ENCODE measurements around the gene WDR48. TPM values are rescaled to one million over a fixed set of nuclear protein-coding genes. Genes with fewer than 3 reads are reported as not detected.

WDR48 gene
- polyA plus RNA-seq, 1 donor (not counting 4 experiments of a cell fraction or from before 2014, with no cell fraction given) = 29.7 TPM

DNA sequence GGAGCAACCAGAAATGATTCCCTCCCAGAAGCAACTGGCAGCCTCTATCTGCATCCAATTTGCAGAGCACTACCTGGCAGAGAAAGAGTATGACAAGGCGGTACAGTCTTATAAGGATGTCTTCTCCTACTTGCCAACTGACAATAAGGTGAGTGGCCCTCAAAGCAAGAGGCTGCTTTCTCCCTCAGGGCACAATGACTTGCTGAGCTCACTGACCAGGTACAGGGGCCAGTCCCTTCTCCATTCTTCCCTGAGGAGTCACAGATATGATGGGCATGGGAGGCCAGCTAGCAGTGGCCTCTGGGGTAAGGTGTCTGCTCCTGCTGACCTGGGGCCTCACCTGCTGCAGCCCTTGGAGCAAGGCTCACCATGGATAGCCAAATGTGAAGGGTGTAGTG, 81.3 kb downstream of the WDR48 start:
- no peak overlapping the region for H3K4me3 ChIP-seq (ENCODE audit: control insufficient read depth in 2 of 3, extremely low read depth in 1 of 3, insufficient read depth in 2 of 3, low read depth in 1 of 3, low read length in 3 of 3)
- no peaks in the 10 kb centered on the region for H3K9me1 ChIP-seq (ENCODE audit: control insufficient read depth, extremely low read depth, insufficient read depth, low read length)
- H3K9me3 ChIP-seq (ENCODE audit: control insufficient read depth, low read depth, low read length) = no peaks in the 10 kb centered on the region
- no peaks in the 10 kb centered on the region for H3K36me3 ChIP-seq (ENCODE audit: control insufficient read depth in 2 of 2, extremely low read depth in 1 of 2, insufficient read depth in 2 of 2, low read length in 2 of 2)
- dilution Hi-C loops (cut with MboI; ENCODE audit: extremely low pct_ligation_motif_present, low sequenced_read_pairs) = no loop called here
- no peaks in the 10 kb centered on the region for H3K79me2 ChIP-seq (ENCODE audit: control insufficient read depth, insufficient read depth, low read length)
- no peak overlapping the region for H2AFZ ChIP-seq (ENCODE audit: control insufficient read depth, low read length)
- no peaks in the 10 kb centered on the region for H4K20me1 ChIP-seq (ENCODE audit: control insufficient read depth, extremely low read depth, insufficient read depth, low read length)
- H3K27ac ChIP-seq (ENCODE audit: control insufficient read depth, insufficient read depth, low read length) = no peak overlapping the region
- H3K4me2 ChIP-seq (ENCODE audit: control insufficient read depth, extremely low read depth, insufficient read depth, low read depth, low read length) = no peak overlapping the region
- H3K27me3 ChIP-seq (ENCODE audit: control insufficient read depth, extremely low read depth, insufficient read depth, low read length) = no peaks in the 10 kb centered on the region
- H3K4me1 ChIP-seq (ENCODE audit: control insufficient read depth, extremely low read depth, insufficient read depth, low read length) = peaks cover 11% of the 10 kb centered on the region
- TF ChIP-seq, protein P1, sequence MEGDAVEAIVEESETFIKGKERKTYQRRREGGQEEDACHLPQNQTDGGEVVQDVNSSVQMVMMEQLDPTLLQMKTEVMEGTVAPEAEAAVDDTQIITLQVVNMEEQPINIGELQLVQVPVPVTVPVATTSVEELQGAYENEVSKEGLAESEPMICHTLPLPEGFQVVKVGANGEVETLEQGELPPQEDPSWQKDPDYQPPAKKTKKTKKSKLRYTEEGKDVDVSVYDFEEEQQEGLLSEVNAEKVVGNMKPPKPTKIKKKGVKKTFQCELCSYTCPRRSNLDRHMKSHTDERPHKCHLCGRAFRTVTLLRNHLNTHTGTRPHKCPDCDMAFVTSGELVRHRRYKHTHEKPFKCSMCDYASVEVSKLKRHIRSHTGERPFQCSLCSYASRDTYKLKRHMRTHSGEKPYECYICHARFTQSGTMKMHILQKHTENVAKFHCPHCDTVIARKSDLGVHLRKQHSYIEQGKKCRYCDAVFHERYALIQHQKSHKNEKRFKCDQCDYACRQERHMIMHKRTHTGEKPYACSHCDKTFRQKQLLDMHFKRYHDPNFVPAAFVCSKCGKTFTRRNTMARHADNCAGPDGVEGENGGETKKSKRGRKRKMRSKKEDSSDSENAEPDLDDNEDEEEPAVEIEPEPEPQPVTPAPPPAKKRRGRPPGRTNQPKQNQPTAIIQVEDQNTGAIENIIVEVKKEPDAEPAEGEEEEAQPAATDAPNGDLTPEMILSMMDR (optimal IDR thresholded peaks at IDR 0.05 in 1 of 3, IDR thresholded peaks at IDR 0.05 in 1 of 3, conservative IDR thresholded peaks at IDR 0.05 in 1 of 3; ENCODE audit: extremely low read depth in 1 of 3, insufficient read depth in 2 of 3, low read length in 3 of 3) = no peak
- no peak for TF ChIP-seq EZH2 (IDR thresholded peaks at IDR 0.05; ENCODE audit: low read length)
- FAIRE-seq (peak; percentile 5), DNase-seq (ENCODE audit: low read depth, low spot score) (no peak)
- no peak overlapping the region for H3K9ac ChIP-seq (ENCODE audit: control insufficient read depth, extremely low read depth, insufficient read depth, low read length)

DNA sequence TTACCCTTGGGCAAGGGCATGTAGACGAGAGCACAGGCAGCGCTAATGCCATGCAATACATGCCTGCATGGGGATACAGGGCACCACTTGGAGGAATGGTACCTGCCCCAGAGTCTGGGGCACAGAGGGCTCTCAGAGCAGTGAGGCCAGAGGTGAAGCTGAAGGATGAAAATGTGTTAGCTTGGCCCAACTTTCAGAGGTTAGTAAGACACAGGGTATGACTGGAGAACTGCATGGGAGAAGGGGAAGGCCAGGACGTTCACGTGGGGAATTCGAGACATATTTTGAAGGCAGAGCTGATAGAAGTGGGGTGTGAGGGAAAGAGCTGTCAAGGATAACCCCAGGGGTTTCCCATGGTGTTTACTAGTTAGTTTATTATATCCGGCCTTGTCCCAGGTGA, 82.0 kb downstream of the WDR48 start:
- dilution Hi-C loops (cut with MboI; ENCODE audit: extremely low pct_ligation_motif_present, low sequenced_read_pairs) = no loop called here
- no peak overlapping the region for H3K9ac ChIP-seq (ENCODE audit: control insufficient read depth, extremely low read depth, insufficient read depth, low read length)
- FAIRE-seq (no peak), DNase-seq (ENCODE audit: low read depth, low spot score) (no peak)
- H3K79me2 ChIP-seq (ENCODE audit: control insufficient read depth, insufficient read depth, low read length) = no peaks in the 10 kb centered on the region
- H3K27ac ChIP-seq (ENCODE audit: control insufficient read depth, insufficient read depth, low read length) = no peak overlapping the region
- H3K27me3 ChIP-seq (ENCODE audit: control insufficient read depth, extremely low read depth, insufficient read depth, low read length) = no peaks in the 10 kb centered on the region
- no peaks in the 10 kb centered on the region for H3K36me3 ChIP-seq (ENCODE audit: control insufficient read depth in 2 of 2, extremely low read depth in 1 of 2, insufficient read depth in 2 of 2, low read length in 2 of 2)
- peaks cover 11% of the 10 kb centered on the region for H3K4me1 ChIP-seq (ENCODE audit: control insufficient read depth, extremely low read depth, insufficient read depth, low read length)
- H2AFZ ChIP-seq (ENCODE audit: control insufficient read depth, low read length) = no peak overlapping the region
- TF ChIP-seq, protein P1 (optimal IDR thresholded peaks at IDR 0.05 in 1 of 3, IDR thresholded peaks at IDR 0.05 in 1 of 3, conservative IDR thresholded peaks at IDR 0.05 in 1 of 3; ENCODE audit: extremely low read depth in 1 of 3, insufficient read depth in 2 of 3, low read length in 3 of 3) = no peak
- no peak for TF ChIP-seq EZH2 (IDR thresholded peaks at IDR 0.05; ENCODE audit: low read length)
- no peaks in the 10 kb centered on the region for H4K20me1 ChIP-seq (ENCODE audit: control insufficient read depth, extremely low read depth, insufficient read depth, low read length)
- no peaks in the 10 kb centered on the region for H3K9me1 ChIP-seq (ENCODE audit: control insufficient read depth, extremely low read depth, insufficient read depth, low read length)
- H3K4me2 ChIP-seq (ENCODE audit: control insufficient read depth, extremely low read depth, insufficient read depth, low read depth, low read length) = no peak overlapping the region
- no peaks in the 10 kb centered on the region for H3K9me3 ChIP-seq (ENCODE audit: control insufficient read depth, low read depth, low read length)
- H3K4me3 ChIP-seq (ENCODE audit: control insufficient read depth in 2 of 3, extremely low read depth in 1 of 3, insufficient read depth in 2 of 3, low read depth in 1 of 3, low read length in 3 of 3) = no peak overlapping the region
